Fibroblast of lung (primary cell): Measurements from ENCODE around the gene SERPIND1.

Source experiments
- EZH2 ChIP-seq: IDR thresholded peaks from 2 replicates; pipeline ENCODE4 v1.5.1; 2012; ENCODE audit warnings: low read length, control low read depth, mild to moderate bottlenecking; ENCODE audit errors: missing control alignments
- TF ChIP-seq, protein P1 (sequence below), 2 donors: IDR thresholded peaks in 1 of 2; conservative IDR thresholded peaks in 1 of 2; 1 replicate in 1 of 2; 2 replicates in 1 of 2; pipeline ENCODE4 v1.5.1; 2011 to 2012; ENCODE audit warnings: low read length in 2 of 2, control low read depth in 1 of 2, inconsistent platforms in 1 of 2, low read depth in 1 of 2, mild to moderate bottlenecking in 1 of 2

- TF ChIP-seq, protein P1, sequence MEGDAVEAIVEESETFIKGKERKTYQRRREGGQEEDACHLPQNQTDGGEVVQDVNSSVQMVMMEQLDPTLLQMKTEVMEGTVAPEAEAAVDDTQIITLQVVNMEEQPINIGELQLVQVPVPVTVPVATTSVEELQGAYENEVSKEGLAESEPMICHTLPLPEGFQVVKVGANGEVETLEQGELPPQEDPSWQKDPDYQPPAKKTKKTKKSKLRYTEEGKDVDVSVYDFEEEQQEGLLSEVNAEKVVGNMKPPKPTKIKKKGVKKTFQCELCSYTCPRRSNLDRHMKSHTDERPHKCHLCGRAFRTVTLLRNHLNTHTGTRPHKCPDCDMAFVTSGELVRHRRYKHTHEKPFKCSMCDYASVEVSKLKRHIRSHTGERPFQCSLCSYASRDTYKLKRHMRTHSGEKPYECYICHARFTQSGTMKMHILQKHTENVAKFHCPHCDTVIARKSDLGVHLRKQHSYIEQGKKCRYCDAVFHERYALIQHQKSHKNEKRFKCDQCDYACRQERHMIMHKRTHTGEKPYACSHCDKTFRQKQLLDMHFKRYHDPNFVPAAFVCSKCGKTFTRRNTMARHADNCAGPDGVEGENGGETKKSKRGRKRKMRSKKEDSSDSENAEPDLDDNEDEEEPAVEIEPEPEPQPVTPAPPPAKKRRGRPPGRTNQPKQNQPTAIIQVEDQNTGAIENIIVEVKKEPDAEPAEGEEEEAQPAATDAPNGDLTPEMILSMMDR (conservative IDR thresholded peaks at IDR 0.05 in 1 of 2, IDR thresholded peaks at IDR 0.05 in 1 of 2; ENCODE audit: low read depth in 1 of 2, low read length in 2 of 2), result no peak
- no peak for TF ChIP-seq EZH2
Measured at GRCh38 chr22:20742764-20743163, 31.1 kb upstream of the SERPIND1 start.
